ENCODE measurements around the gene NAB2. TPM values are rescaled to one million over a fixed set of nuclear protein-coding genes. Genes with fewer than 3 reads are reported as not detected.
A peak's percentile ranks its signal among the peaks of the same experiment; 100 is the strongest.

Gene NAB2
- total RNA-seq, 1 donor from 2014 or later = 34.4 TPM

GRCh38 chr12:57087691-57088353 lies 1.1 kb upstream of the NAB2 start:
- intact Hi-C loops (cut with DNase I) = no loop called here
- Histone ChIP-seq H3K4me1 (peaks cover 46% of the 10 kb centered on the region), H3K4me3 (peak overlapping the region; percentile 75 to 81)

GRCh38 chr12:57089271-57090245 lies 644 bp downstream of the NAB2 start:
- H3K4me1 ChIP-seq = peaks cover 63% of the 10 kb centered on the region
- TF ChIP-seq, protein P1, sequence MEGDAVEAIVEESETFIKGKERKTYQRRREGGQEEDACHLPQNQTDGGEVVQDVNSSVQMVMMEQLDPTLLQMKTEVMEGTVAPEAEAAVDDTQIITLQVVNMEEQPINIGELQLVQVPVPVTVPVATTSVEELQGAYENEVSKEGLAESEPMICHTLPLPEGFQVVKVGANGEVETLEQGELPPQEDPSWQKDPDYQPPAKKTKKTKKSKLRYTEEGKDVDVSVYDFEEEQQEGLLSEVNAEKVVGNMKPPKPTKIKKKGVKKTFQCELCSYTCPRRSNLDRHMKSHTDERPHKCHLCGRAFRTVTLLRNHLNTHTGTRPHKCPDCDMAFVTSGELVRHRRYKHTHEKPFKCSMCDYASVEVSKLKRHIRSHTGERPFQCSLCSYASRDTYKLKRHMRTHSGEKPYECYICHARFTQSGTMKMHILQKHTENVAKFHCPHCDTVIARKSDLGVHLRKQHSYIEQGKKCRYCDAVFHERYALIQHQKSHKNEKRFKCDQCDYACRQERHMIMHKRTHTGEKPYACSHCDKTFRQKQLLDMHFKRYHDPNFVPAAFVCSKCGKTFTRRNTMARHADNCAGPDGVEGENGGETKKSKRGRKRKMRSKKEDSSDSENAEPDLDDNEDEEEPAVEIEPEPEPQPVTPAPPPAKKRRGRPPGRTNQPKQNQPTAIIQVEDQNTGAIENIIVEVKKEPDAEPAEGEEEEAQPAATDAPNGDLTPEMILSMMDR (IDR thresholded peaks at IDR 0.05) = no peak
- peak in 1 of 2 donors; percentile 45 for TF ChIP-seq POLR2A (IDR thresholded peaks at IDR 0.05)
- TF ChIP-seq POLR2AphosphoS5 (IDR thresholded peaks at IDR 0.05; ENCODE audit: insufficient read depth in 1 of 2, low read depth in 1 of 2) = peak; percentile 32 to 70

More at GRCh38 chr12:57087691-57088353, 1.1 kb upstream of the NAB2 start:
- no peaks in the 10 kb centered on the region for H3K9me3 ChIP-seq
- peaks cover 0 to 18% of the 10 kb centered on the region in 2 donors for H3K36me3 ChIP-seq
- TF ChIP-seq POLR2AphosphoS5 (IDR thresholded peaks at IDR 0.05; ENCODE audit: insufficient read depth in 1 of 2, low read depth in 1 of 2) = no peak
- TF ChIP-seq POLR2A (IDR thresholded peaks at IDR 0.05) = peak in 1 of 2 donors; percentile 76
- DNase-seq (ENCODE audit: extremely low spot score in 2 of 2) = peak in 1 of 2 donors; percentile 98
- H3K27ac ChIP-seq = peak overlapping the region; percentile 100
- no peaks in the 10 kb centered on the region for H3K27me3 ChIP-seq

GRCh38 chr12:57090490-57090889 lies 1.6 kb downstream of the NAB2 start:
- intact Hi-C loops (cut with DNase I) = no loop called here
- H3K27ac ChIP-seq = peak overlapping the region; percentile 100
- TF ChIP-seq POLR2AphosphoS5 (IDR thresholded peaks at IDR 0.05; ENCODE audit: insufficient read depth in 1 of 2, low read depth in 1 of 2) (no peak), POLR2A (IDR thresholded peaks at IDR 0.05) (no peak)
- TF ChIP-seq, protein P1 (IDR thresholded peaks at IDR 0.05) = no peak
- no peaks in the 10 kb centered on the region for H3K9me3 ChIP-seq
- H3K36me3 ChIP-seq = peaks cover 0 to 35% of the 10 kb centered on the region in 2 donors
- H3K4me3 ChIP-seq = peak overlapping the region; percentile 81 to 89
- H3K4me1 ChIP-seq = peaks cover 63% of the 10 kb centered on the region
- DNase-seq (ENCODE audit: extremely low spot score in 2 of 2) = no peak
- no peaks in the 10 kb centered on the region for H3K27me3 ChIP-seq

More at GRCh38 chr12:57089271-57090245, 644 bp downstream of the NAB2 start:
- no peaks in the 10 kb centered on the region for H3K9me3 ChIP-seq
- intact Hi-C loops (cut with DNase I) = no loop called here
- H3K27ac ChIP-seq = peak overlapping the region; percentile 100
- peak overlapping the region; percentile 81 to 89 for H3K4me3 ChIP-seq
- H3K36me3 ChIP-seq = peaks cover 0 to 27% of the 10 kb centered on the region in 2 donors
- DNase-seq (ENCODE audit: extremely low spot score in 2 of 2) = peak in 1 of 2 donors; percentile 96
- H3K27me3 ChIP-seq = no peaks in the 10 kb centered on the region

DNA sequence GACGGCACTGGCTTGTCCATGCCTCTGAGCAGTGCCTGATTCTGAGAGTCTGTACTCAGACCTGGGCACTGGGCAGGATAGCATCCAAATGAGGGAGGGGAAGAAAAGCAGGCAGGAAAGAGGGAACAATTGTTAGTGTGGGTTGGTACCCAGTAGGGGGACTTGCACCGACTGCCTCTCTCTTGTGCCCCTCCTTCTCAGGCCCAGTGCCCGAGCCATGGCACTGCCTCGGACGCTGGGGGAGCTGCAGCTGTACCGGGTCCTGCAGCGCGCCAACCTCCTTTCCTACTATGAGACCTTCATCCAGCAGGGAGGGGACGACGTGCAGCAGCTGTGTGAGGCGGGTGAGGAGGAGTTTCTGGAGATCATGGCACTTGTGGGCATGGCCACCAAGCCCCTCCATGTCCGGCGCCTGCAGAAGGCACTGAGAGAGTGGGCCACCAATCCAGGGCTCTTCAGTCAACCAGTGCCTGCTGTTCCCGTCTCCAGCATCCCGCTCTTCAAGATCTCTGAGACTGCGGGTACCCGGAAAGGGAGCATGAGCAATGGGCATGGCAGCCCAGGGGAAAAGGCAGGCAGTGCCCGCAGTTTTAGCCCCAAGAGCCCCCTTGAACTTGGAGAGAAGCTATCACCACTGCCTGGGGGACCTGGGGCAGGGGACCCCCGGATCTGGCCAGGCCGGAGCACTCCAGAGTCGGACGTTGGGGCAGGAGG lies 2.2 kb downstream of the NAB2 start:
- H3K4me1 ChIP-seq = peaks cover 63% of the 10 kb centered on the region
- H3K4me3 ChIP-seq = peak overlapping the region; percentile 81 to 89
- intact Hi-C loops (cut with DNase I) = no loop called here
- peak overlapping the region; percentile 100 for H3K27ac ChIP-seq
- no peaks in the 10 kb centered on the region for H3K27me3 ChIP-seq
- no peak for DNase-seq (ENCODE audit: extremely low spot score in 2 of 2)
- TF ChIP-seq, protein P1 (IDR thresholded peaks at IDR 0.05) = no peak
- no peak for TF ChIP-seq POLR2A (IDR thresholded peaks at IDR 0.05)
- TF ChIP-seq POLR2AphosphoS5 (IDR thresholded peaks at IDR 0.05; ENCODE audit: insufficient read depth in 1 of 2, low read depth in 1 of 2) = no peak
- H3K9me3 ChIP-seq = no peaks in the 10 kb centered on the region
- H3K36me3 ChIP-seq = peaks cover 0 to 41% of the 10 kb centered on the region in 2 donors

Data from vagina (tissue), 2 donors.